CD14-positive monocyte (primary cell): ENCODE data around the gene C1orf226. TPM values are rescaled to one million over a fixed set of nuclear protein-coding genes. Genes with fewer than 3 reads are reported as not detected.

Experiments
- DNase-seq, 3 donors: peaks; one replicate each; pipeline ENCODE4 v3.0.0-alpha.2; 2011 to 2022
- H2AFZ ChIP-seq: 2 replicates; pipeline ENCODE4 v1.6.0; 2012; ENCODE audit warnings: mild to moderate bottlenecking, low read depth, low read length, inconsistent platforms; ENCODE audit not compliant: insufficient read depth, poor library complexity, severe bottlenecking
- H3K27ac ChIP-seq, 2 donors: 1 replicate in 1 of 2; 2 replicates in 1 of 2; pipeline ENCODE4 v1.5.1; 2012 to 2013; ENCODE audit warnings: low read length in 2 of 2, control low read depth in 1 of 2, inconsistent platforms in 1 of 2, low read depth in 1 of 2, mild to moderate bottlenecking in 1 of 2
- H3K27me3 ChIP-seq, 2 donors: one replicate each; pipeline versions ENCODE4 v1.6.0 to v1.6.1; 2011 to 2013; ENCODE audit warnings: low read length in 2 of 2; ENCODE audit not compliant: control insufficient read depth in 2 of 2, insufficient read depth in 2 of 2
- H3K36me3 ChIP-seq, 2 donors: replicated peaks in 1 of 2; 1 replicate in 1 of 2; 2 replicates in 1 of 2; pipeline versions ENCODE4 v1.5.1 to v1.6.1; 2012 to 2013; ENCODE audit warnings: low read length in 2 of 2, control low read depth in 1 of 2, inconsistent platforms in 1 of 2, mild to moderate bottlenecking in 1 of 2; ENCODE audit not compliant: insufficient read depth in 2 of 2, control insufficient read depth in 1 of 2
- H3K4me1 ChIP-seq, 2 donors: 1 replicate in 1 of 2; 2 replicates in 1 of 2; pipeline versions ENCODE4 v1.5.1 to v1.6.1; 2012 to 2013; ENCODE audit warnings: low read length in 2 of 2, control low read depth in 1 of 2, inconsistent platforms in 1 of 2, mild to moderate bottlenecking in 1 of 2, moderate library complexity in 1 of 2; ENCODE audit not compliant: insufficient read depth in 2 of 2, control insufficient read depth in 1 of 2
- H3K4me2 ChIP-seq: replicated peaks from 2 replicates; pipeline ENCODE3; 2012; ENCODE audit warnings: low read length, moderate library complexity, mild to moderate bottlenecking; ENCODE audit not compliant: poor library complexity, severe bottlenecking; ENCODE audit errors: extremely low read depth
- H3K4me3 ChIP-seq, 3 experiments: fragments of 200-600 bp in 1 of 3; sonication (generic) in 1 of 3; replicated peaks in 1 of 3; 1 replicate in 2 of 3; 2 replicates in 1 of 3; pipeline ENCODE4 v1.5.1; 2011 to 2013; ENCODE audit warnings: low read length in 3 of 3, mild to moderate bottlenecking in 3 of 3, control low read depth in 2 of 3, low read depth in 2 of 3, inconsistent platforms in 1 of 3, moderate library complexity in 1 of 3
- H3K79me2 ChIP-seq: 2 replicates; pipeline ENCODE4 v1.6.0; 2012; ENCODE audit warnings: mild to moderate bottlenecking, control low read depth, inconsistent platforms, low read length, moderate library complexity; ENCODE audit not compliant: insufficient read depth
- H3K9ac ChIP-seq: 2 replicates; pipeline ENCODE4 v1.6.0; 2017; ENCODE audit warnings: low read length, mild to moderate bottlenecking; ENCODE audit not compliant: insufficient read depth, poor library complexity, severe bottlenecking
- H3K9me3 ChIP-seq, 2 donors: replicated peaks in 1 of 2; 1 replicate in 1 of 2; 2 replicates in 1 of 2; pipeline versions ENCODE4 v1.5.1 to v1.6.1; 2012 to 2013; ENCODE audit warnings: low read length in 2 of 2, control low read depth in 1 of 2; ENCODE audit not compliant: control insufficient read depth in 1 of 2, insufficient read depth in 1 of 2
- H4K20me1 ChIP-seq: 2 replicates; pipeline ENCODE4 v1.6.0; 2012; ENCODE audit warnings: mild to moderate bottlenecking, low read length, control low read depth, moderate library complexity; ENCODE audit not compliant: insufficient read depth
- H3K27ac Mint-ChIP-seq, 7 donors: one replicate each; pipeline ENCODE4 v1.8.0; 2020; ENCODE audit warnings: mild to moderate bottlenecking in 7 of 7, mixed read lengths in 7 of 7, moderate library complexity in 6 of 7, inconsistent platforms in 2 of 7
- H3K27me3 Mint-ChIP-seq, 3 donors: one replicate each; pipeline ENCODE4 v1.8.0; 2021 to 2022; ENCODE audit warnings: low read depth in 3 of 3, mild to moderate bottlenecking in 3 of 3, mixed read lengths in 3 of 3, moderate library complexity in 3 of 3, inconsistent platforms in 1 of 3
- H3K36me3 Mint-ChIP-seq, 2 donors: one replicate each; pipeline ENCODE4 v1.8.0; 2020; ENCODE audit warnings: mixed read lengths in 2 of 2, inconsistent platforms in 1 of 2, mild to moderate bottlenecking in 1 of 2
- H3K4me1 Mint-ChIP-seq: one replicate; pipeline ENCODE4 v1.8.0; 2020; ENCODE audit warnings: mild to moderate bottlenecking, mixed read lengths
- H3K4me3 Mint-ChIP-seq, 2 donors: one replicate each; pipeline ENCODE4 v1.8.0; 2020; ENCODE audit warnings: mild to moderate bottlenecking in 2 of 2, mixed read lengths in 2 of 2, moderate library complexity in 1 of 2
- H3K9me3 Mint-ChIP-seq, 7 donors: one replicate each; pipeline ENCODE4 v1.8.0; 2020 to 2022; ENCODE audit warnings: mixed read lengths in 7 of 7, mild to moderate bottlenecking in 6 of 7, moderate library complexity in 6 of 7, inconsistent platforms in 2 of 7
- CTCF ChIP-seq: fragments of 200-600 bp; IDR thresholded peaks from one replicate; pipeline ENCODE4 v1.8.0; 2022; ENCODE audit warnings: antibody characterized with exemption, mild to moderate bottlenecking
- WGBS: methylation state at CpG from one replicate; pipeline ENCODE4 v1.1.5; 2013; ENCODE audit warnings: missing lambda C conversion rate; ENCODE audit not compliant: insufficient coverage; 5-methylcytosine and 5-hydroxymethylcytosine counted together
- intact Hi-C, 2 donors: fragments of 100-400 bp; cut with micrococcal nuclease; formaldehyde crosslinking; loops; one replicate each; pipeline versions ENCODE4 v1.15.0 to v1.15.1; 2023
- polyA plus RNA-seq, 3 donors: library from polyadenylated mRNA; depleted of rRNA in 1 of 3; unstranded in 2 of 3; stranded (reverse) in 1 of 3; fragments of 300-500 nt in 2 of 3; fragments of >200 nt in 1 of 3; fragmentation: Illumina TruSeq in 2 of 3; gene quantifications; 1 replicate in 2 of 3; 2 replicates in 1 of 3; pipeline ENCODE4 v1.2.3, GENCODE V29; 2012 to 2021

The C1orf226 gene
- polyA plus RNA-seq, 3 donors, result 0.10 to 0.31 TPM; not detected in 1

GRCh38 chr1:162383091-162383490 is 1.6 kb downstream of the C1orf226 start:
- Mint-ChIP-seq H3K4me1 (peaks cover 20% of the 10 kb centered on the region), H3K36me3 (no peaks in the 10 kb centered on the region), H3K9me3 (no peaks in the 10 kb centered on the region), H3K27me3 (peaks cover 0 to 2% (median 0%) of the 10 kb centered on the region in 3 donors), H3K27ac (no peak overlapping the region), H3K4me3 (no peak overlapping the region)
- WGBS, result 96% methylated on average over 4 of the region's 6 CpGs
- no peak overlapping the region for H3K4me3 ChIP-seq
- no peak for TF ChIP-seq CTCF
- intact Hi-C loops, result no loop called here
- no peaks in the 10 kb centered on the region for H3K27me3 ChIP-seq
- no peaks in the 10 kb centered on the region for H3K36me3 ChIP-seq
- no peaks in the 10 kb centered on the region for H4K20me1 ChIP-seq
- H3K27ac ChIP-seq, result no peak overlapping the region
- no peaks in the 10 kb centered on the region for H3K9me3 ChIP-seq
- DNase-seq, result no peak
- H2AFZ ChIP-seq, result no peak overlapping the region
- no peak overlapping the region for H3K4me2 ChIP-seq
- peaks cover 7 to 21% of the 10 kb centered on the region in 2 donors for H3K4me1 ChIP-seq
- H3K9ac ChIP-seq, result no peak overlapping the region
- H3K79me2 ChIP-seq, result no peaks in the 10 kb centered on the region

- no peaks in the 10 kb centered on the region for H3K9me3 Mint-ChIP-seq
- intact Hi-C loops, result no loop called here
- DNase-seq, result no peak
- H3K27me3 Mint-ChIP-seq, result peaks cover 0 to 2% (median 0%) of the 10 kb centered on the region in 3 donors
- H3K27ac Mint-ChIP-seq, result peak overlapping the region in 1 of 7 donors; percentile 33
- Histone ChIP-seq H3K36me3 (no peaks in the 10 kb centered on the region), H3K4me3 (no peak overlapping the region), H3K27me3 (no peaks in the 10 kb centered on the region), H3K79me2 (no peaks in the 10 kb centered on the region), H4K20me1 (no peaks in the 10 kb centered on the region), H3K9ac (no peak overlapping the region), H3K9me3 (no peaks in the 10 kb centered on the region), H3K4me1 (peaks cover 7 to 21% of the 10 kb centered on the region in 2 donors), H3K4me2 (no peak overlapping the region), H2AFZ (no peak overlapping the region), H3K27ac (no peak overlapping the region)
- H3K36me3 Mint-ChIP-seq, result no peaks in the 10 kb centered on the region
- no peak for TF ChIP-seq CTCF
- 98% methylated on average over 8 of the region's 8 CpGs for WGBS
- no peak overlapping the region for H3K4me3 Mint-ChIP-seq
- H3K4me1 Mint-ChIP-seq, result peaks cover 23% of the 10 kb centered on the region
Observed at GRCh38 chr1:162383516-162383915, 2.0 kb downstream of the C1orf226 start.
